ENCODE measurements around the gene IGF1.

DNA sequence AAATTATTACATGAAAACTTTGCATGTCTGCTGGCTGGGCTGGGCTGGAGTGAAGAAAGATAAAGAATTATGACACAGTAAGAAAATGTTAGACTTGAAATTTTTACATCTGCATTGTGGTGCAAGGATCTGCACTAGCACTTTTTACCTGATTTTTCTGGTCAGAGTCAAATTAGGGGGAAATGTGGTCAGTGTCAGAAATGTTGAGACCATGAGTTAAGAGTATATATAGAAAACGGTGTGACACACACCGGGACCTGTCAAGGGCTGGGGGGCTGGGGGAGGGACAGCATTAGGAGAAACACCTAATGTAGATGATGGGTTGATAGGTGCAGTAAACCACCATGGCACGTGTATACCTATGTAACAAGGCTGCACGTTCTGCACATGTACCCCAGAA lies 90.3 kb downstream of the IGF1 start:
- TF ChIP-seq CTCF (IDR thresholded peaks at IDR 0.05), result no peak
- TF ChIP-seq POLR2A (IDR thresholded peaks at IDR 0.05), result no peak
